Keratinocyte (primary cell): ENCODE data around the gene PPID. TPM values are rescaled to one million over a fixed set of nuclear protein-coding genes. Genes with fewer than 3 reads are reported as not detected.

Experiments used
- DNase-seq: peaks from one replicate; pipeline ENCODE4 v3.0.0-alpha.2; 2011; ENCODE audit warnings: low read depth, missing footprints, low spot score
- FAIRE-seq: peaks from 2 replicates; lab custom pipeline; 2011; peaks lifted over from hg19 to GRCh38; lab: Jason Lieb, UNC
- H2AFZ ChIP-seq: 2 replicates; pipeline ENCODE4 v1.6.0; 2012; ENCODE audit warnings: low read length, control low read depth, inconsistent platforms; ENCODE audit not compliant: control insufficient read depth
- H3K27ac ChIP-seq: 2 replicates; pipeline ENCODE4 v1.5.1; 2011; ENCODE audit warnings: low read length; ENCODE audit not compliant: control insufficient read depth, insufficient read depth
- H3K27me3 ChIP-seq: 3 replicates; pipeline ENCODE4 v1.6.0; 2011; ENCODE audit warnings: low read length; ENCODE audit not compliant: control insufficient read depth, insufficient read depth; ENCODE audit errors: extremely low read depth
- H3K36me3 ChIP-seq, 2 experiments: 2 replicates in 1 of 2; 3 replicates in 1 of 2; pipeline ENCODE4 v1.5.1; 2011; ENCODE audit warnings: low read length in 2 of 2, mild to moderate bottlenecking in 1 of 2; ENCODE audit not compliant: control insufficient read depth in 2 of 2, insufficient read depth in 2 of 2; ENCODE audit errors: extremely low read depth in 1 of 2
- H3K4me1 ChIP-seq: 3 replicates; pipeline ENCODE4 v1.5.1; 2011; ENCODE audit warnings: low read length; ENCODE audit not compliant: control insufficient read depth, insufficient read depth; ENCODE audit errors: extremely low read depth
- H3K4me2 ChIP-seq: 3 replicates; pipeline ENCODE4 v1.6.0; 2011; ENCODE audit warnings: low read depth, low read length; ENCODE audit not compliant: control insufficient read depth, insufficient read depth; ENCODE audit errors: extremely low read depth
- H3K4me3 ChIP-seq, 3 experiments: fragments of 200-600 bp in 1 of 3; sonication (generic) in 1 of 3; 2 replicates in 2 of 3; 3 replicates in 1 of 3; pipeline ENCODE4 v1.5.1; 2011 to 2016; ENCODE audit warnings: low read length in 3 of 3, mild to moderate bottlenecking in 3 of 3, control low read depth in 2 of 3, inconsistent platforms in 1 of 3, low read depth in 1 of 3, mixed read lengths in 1 of 3, mixed run types in 1 of 3, moderate library complexity in 1 of 3; ENCODE audit not compliant: control insufficient read depth in 2 of 3, insufficient read depth in 2 of 3; ENCODE audit errors: extremely low read depth in 1 of 3
- H3K79me2 ChIP-seq: 2 replicates; pipeline ENCODE4 v1.6.0; 2012; ENCODE audit warnings: low read length; ENCODE audit not compliant: control insufficient read depth, insufficient read depth
- H3K9ac ChIP-seq: 3 replicates; pipeline ENCODE4 v1.6.0; 2011; ENCODE audit warnings: low read length; ENCODE audit not compliant: control insufficient read depth, insufficient read depth; ENCODE audit errors: extremely low read depth
- H3K9me1 ChIP-seq: 3 replicates; pipeline ENCODE4 v1.6.0; 2011; ENCODE audit warnings: low read length; ENCODE audit not compliant: control insufficient read depth, insufficient read depth; ENCODE audit errors: extremely low read depth
- H3K9me3 ChIP-seq: 2 replicates; pipeline ENCODE4 v1.5.1; 2012; ENCODE audit warnings: low read depth, low read length; ENCODE audit not compliant: control insufficient read depth
- H4K20me1 ChIP-seq: 3 replicates; pipeline ENCODE4 v1.6.0; 2011; ENCODE audit warnings: low read length; ENCODE audit not compliant: control insufficient read depth, insufficient read depth; ENCODE audit errors: extremely low read depth
- CTCF ChIP-seq, 3 experiments: IDR thresholded peaks in 1 of 3; conservative IDR thresholded peaks in 1 of 3; optimal IDR thresholded peaks in 1 of 3; 2 replicates in 2 of 3; 3 replicates in 1 of 3; pipeline versions ENCODE3 to v1.5.1; 2011; ENCODE audit warnings: low read length in 3 of 3, mild to moderate bottlenecking in 3 of 3, moderate library complexity in 2 of 3, control low read depth in 1 of 3, inconsistent platforms in 1 of 3; ENCODE audit not compliant: insufficient read depth in 2 of 3; ENCODE audit errors: extremely low read depth in 1 of 3
- EZH2 ChIP-seq: IDR thresholded peaks from one replicate; pipeline ENCODE4 v1.6.1; 2012; ENCODE audit warnings: inconsistent platforms, mild to moderate bottlenecking, low read length, moderate library complexity
- dilution Hi-C: fragments of 300-500 bp; cut with MboI; formaldehyde crosslinking; loops from one replicate; pipeline ENCODE4 v1.7.0; 2020; ENCODE audit warnings: low sequenced_read_pairs; ENCODE audit not compliant: extremely low pct_ligation_motif_present
- polyA plus RNA-seq, 5 experiments: library from polyadenylated mRNA; depleted of rRNA in 3 of 5; stranded (reverse) in 3 of 5; stranded (forward) in 1 of 5; unstranded in 1 of 5; fragments of >200 nt; gene quantifications; 1 replicate in 1 of 5; 2 replicates in 3 of 5; 3 replicates in 1 of 5; pipeline versions ENCODE4 v1.2.1 to v1.2.3, GENCODE V29; 2011 to 2012; ENCODE audit warnings: missing spikeins in 2 of 5, low read depth in 1 of 5, low replicate concordance in 1 of 5

PPID gene
- polyA plus RNA-seq, 1 donor (not counting 4 experiments of a cell fraction or from before 2014, with no cell fraction given), result 27.2 TPM

GRCh38 chr4:158766434-158767044 lies 43.3 kb upstream of the PPID start:
- no peak overlapping the region for H3K4me3 ChIP-seq
- TF ChIP-seq EZH2 (no peak), CTCF (optimal IDR thresholded peaks at IDR 0.05 in 1 of 3, IDR thresholded peaks at IDR 0.05 in 1 of 3, conservative IDR thresholded peaks at IDR 0.05 in 1 of 3; ENCODE audit: extremely low read depth in 1 of 3, insufficient read depth in 2 of 3, low read length in 3 of 3) (no peak)
- H2AFZ ChIP-seq, result no peak overlapping the region
- H3K4me2 ChIP-seq, result no peak overlapping the region
- no peaks in the 10 kb centered on the region for H3K9me3 ChIP-seq
- H3K9ac ChIP-seq, result no peak overlapping the region
- no peak for DNase-seq
- peaks cover 9% of the 10 kb centered on the region for H3K4me1 ChIP-seq
- H4K20me1 ChIP-seq, result no peaks in the 10 kb centered on the region
- no peak overlapping the region for H3K27ac ChIP-seq
- dilution Hi-C loops, result no loop called here
- H3K9me1 ChIP-seq, result no peaks in the 10 kb centered on the region
- peaks cover 6% of the 10 kb centered on the region for H3K79me2 ChIP-seq
- FAIRE-seq, result no peak
- H3K36me3 ChIP-seq, result no peaks in the 10 kb centered on the region
- no peaks in the 10 kb centered on the region for H3K27me3 ChIP-seq

- FAIRE-seq (no peak), DNase-seq (no peak)
- dilution Hi-C loops, result no loop called here
- Histone ChIP-seq H4K20me1 (no peaks in the 10 kb centered on the region), H3K27ac (no peak overlapping the region), H2AFZ (no peak overlapping the region), H3K9me3 (no peaks in the 10 kb centered on the region), H3K4me2 (no peak overlapping the region), H3K4me3 (no peak overlapping the region), H3K4me1 (peaks cover 4% of the 10 kb centered on the region), H3K9me1 (no peaks in the 10 kb centered on the region), H3K36me3 (no peaks in the 10 kb centered on the region), H3K79me2 (no peaks in the 10 kb centered on the region), H3K9ac (no peak overlapping the region), H3K27me3 (no peaks in the 10 kb centered on the region)
- no peak for TF ChIP-seq CTCF (optimal IDR thresholded peaks at IDR 0.05 in 1 of 3, IDR thresholded peaks at IDR 0.05 in 1 of 3, conservative IDR thresholded peaks at IDR 0.05 in 1 of 3; ENCODE audit: extremely low read depth in 1 of 3, insufficient read depth in 2 of 3, low read length in 3 of 3)
- TF ChIP-seq EZH2, result no peak
These were observed 40.3 kb upstream of the PPID start for GRCh38 chr4:158763462-158763861.
